ENCODE results near the gene PLAGL1.
A peak's percentile ranks its signal among the peaks of the same experiment; 100 is the strongest.

PLAGL1 gene

GRCh38 chr6:144008846-144009245, 787 bp upstream of the PLAGL1 start:
- no peak for DNase-seq

- peak; percentile 4 for DNase-seq
Measured at GRCh38 chr6:144007478-144008119, 460 bp downstream of the PLAGL1 start.

- DNase-seq: peak; percentile 7
Measured at GRCh38 chr6:144006736-144007477, 1.2 kb downstream of the PLAGL1 start.

GRCh38 chr6:143999406-143999805, 8.7 kb downstream of the PLAGL1 start:
- DNase-seq: no peak

GRCh38 chr6:143998686-143999085, 9.4 kb downstream of the PLAGL1 start:
- DNase-seq: no peak

- DNase-seq: no peak
Measured at GRCh38 chr6:143993965-143994646, 14.0 kb downstream of the PLAGL1 start.

- DNase-seq: no peak
Measured at GRCh38 chr6:143992285-143992684, 15.8 kb downstream of the PLAGL1 start.

- no peak for DNase-seq
Measured at GRCh38 chr6:143986463-143987065, 21.5 kb downstream of the PLAGL1 start.

GRCh38 chr6:143984666-143985065, 23.4 kb downstream of the PLAGL1 start:
- DNase-seq: no peak

GRCh38 chr6:143982968-143983367, 25.1 kb downstream of the PLAGL1 start:
- DNase-seq: no peak

- no peak for DNase-seq
Measured at GRCh38 chr6:143980921-143981320, 27.1 kb downstream of the PLAGL1 start.

GRCh38 chr6:143976806-143977349, 31.2 kb downstream of the PLAGL1 start:
- DNase-seq: no peak

- DNase-seq: no peak
Measured at GRCh38 chr6:143974089-143974488, 34.0 kb downstream of the PLAGL1 start.

- DNase-seq: no peak
Measured at GRCh38 chr6:143973097-143973966, 34.7 kb downstream of the PLAGL1 start.

- DNase-seq: no peak
Measured at GRCh38 chr6:143971482-143972205, 36.4 kb downstream of the PLAGL1 start.

GRCh38 chr6:143970456-143971218, 37.4 kb downstream of the PLAGL1 start:
- no peak for DNase-seq

GRCh38 chr6:143969077-143969476, 39.0 kb downstream of the PLAGL1 start:
- DNase-seq: no peak

- DNase-seq: no peak
Measured at GRCh38 chr6:143967706-143968376, 40.2 kb downstream of the PLAGL1 start.

GRCh38 chr6:143966312-143966711, 41.7 kb downstream of the PLAGL1 start:
- no peak for DNase-seq

GRCh38 chr6:143965503-143966171, 42.4 kb downstream of the PLAGL1 start:
- DNase-seq: no peak
